Neural progenitor cell (in vitro differentiated cells): ENCODE data around the gene LINC01488. TPM values are rescaled to one million over a fixed set of nuclear protein-coding genes. Genes with fewer than 3 reads are reported as not detected.

ENCODE experiments used
- DNase-seq: peaks from one replicate; pipeline ENCODE4 v3.0.0-alpha.2; 2016; ENCODE audit warnings: low spot score
- H2AFZ ChIP-seq: fragments of 200-600 bp; sonication (generic); replicated peaks from 2 replicates; pipeline ENCODE4 v1.6.1; 2016; ENCODE audit warnings: antibody characterized with exemption
- H3F3A ChIP-seq: fragments of 200-600 bp; sonication (generic); 2 replicates; pipeline ENCODE4 v1.6.1; 2016; ENCODE audit warnings: antibody characterized with exemption, low read depth
- H3K27ac ChIP-seq: fragments of 200-600 bp; sonication (generic); 2 replicates; pipeline ENCODE4 v1.5.1; 2016; ENCODE audit warnings: mild to moderate bottlenecking
- H3K27me3 ChIP-seq: fragments of 200-600 bp; sonication (generic); 2 replicates; pipeline ENCODE4 v1.6.1; 2016; ENCODE audit warnings: mild to moderate bottlenecking, moderate library complexity
- H3K36me3 ChIP-seq: fragments of 200-600 bp; sonication (generic); 2 replicates; pipeline ENCODE4 v1.5.1; 2016
- H3K4me1 ChIP-seq: fragments of 200-600 bp; sonication (generic); 2 replicates; pipeline ENCODE4 v1.6.1; 2016; ENCODE audit warnings: mixed run types
- H3K4me2 ChIP-seq: fragments of 200-600 bp; sonication (generic); 2 replicates; pipeline ENCODE4 v1.6.1; 2016
- H3K4me3 ChIP-seq: fragments of 200-600 bp; sonication (generic); 2 replicates; pipeline ENCODE4 v1.5.1; 2016
- H3K79me2 ChIP-seq: fragments of 200-600 bp; sonication (generic); 2 replicates; pipeline ENCODE4 v1.6.1; 2016; ENCODE audit warnings: low read depth
- H3K9ac ChIP-seq: fragments of 200-600 bp; sonication (generic); 2 replicates; pipeline ENCODE4 v1.6.1; 2016
- H3K9me3 ChIP-seq: fragments of 200-600 bp; sonication (generic); 2 replicates; pipeline ENCODE4 v1.5.1; 2016; ENCODE audit warnings: low read depth
- H4K20me1 ChIP-seq: fragments of 200-600 bp; sonication (generic); 2 replicates; pipeline ENCODE4 v1.6.1; 2016; ENCODE audit warnings: low read depth
- H3K27ac Mint-ChIP-seq: 3 replicates; pipeline ENCODE4 v1.8.0; 2021; ENCODE audit warnings: mixed read lengths
- H3K27me3 Mint-ChIP-seq: 2 replicates; pipeline ENCODE4 v1.8.0; 2022; ENCODE audit warnings: low read depth, mild to moderate bottlenecking, inconsistent platforms, moderate library complexity, mixed read lengths; ENCODE audit not compliant: insufficient read depth
- H3K36me3 Mint-ChIP-seq: 3 replicates; pipeline ENCODE4 v1.8.0; 2021; ENCODE audit warnings: mixed read lengths
- H3K4me1 Mint-ChIP-seq: 3 replicates; pipeline ENCODE4 v1.8.0; 2021; ENCODE audit warnings: mixed read lengths
- H3K4me3 Mint-ChIP-seq: 3 replicates; pipeline ENCODE4 v1.8.0; 2021; ENCODE audit warnings: mild to moderate bottlenecking, moderate library complexity, mixed read lengths
- H3K9me3 Mint-ChIP-seq: 3 replicates; pipeline ENCODE4 v1.8.0; 2020; ENCODE audit warnings: mixed read lengths
- EZH2 ChIP-seq: fragments of 200-600 bp; sonication (generic); IDR thresholded peaks from 2 replicates; pipeline ENCODE4 v1.6.1; 2017; ENCODE audit warnings: antibody characterized with exemption, mild to moderate bottlenecking, moderate library complexity
- EZH2phosphoT487 ChIP-seq: fragments of 200-600 bp; sonication (generic); IDR thresholded peaks from 2 replicates; pipeline ENCODE4 v1.6.1; 2017; ENCODE audit warnings: antibody characterized with exemption
- total RNA-seq: library from RNA; depleted of rRNA; stranded (reverse); fragments of >200 nt; gene quantifications from 2 replicates; pipeline ENCODE4 v1.2.3, GENCODE V29; 2015; ENCODE audit warnings: low replicate concordance
- TF ChIP-seq, protein P1 (sequence below): fragments of 200-600 bp; sonication (generic); IDR thresholded peaks from 2 replicates; pipeline ENCODE4 v1.5.1; 2017; ENCODE audit warnings: antibody characterized with exemption, mild to moderate bottlenecking

The LINC01488 gene
- total RNA-seq, 1 donor from 2014 or later, result 0.09 TPM

DNA sequence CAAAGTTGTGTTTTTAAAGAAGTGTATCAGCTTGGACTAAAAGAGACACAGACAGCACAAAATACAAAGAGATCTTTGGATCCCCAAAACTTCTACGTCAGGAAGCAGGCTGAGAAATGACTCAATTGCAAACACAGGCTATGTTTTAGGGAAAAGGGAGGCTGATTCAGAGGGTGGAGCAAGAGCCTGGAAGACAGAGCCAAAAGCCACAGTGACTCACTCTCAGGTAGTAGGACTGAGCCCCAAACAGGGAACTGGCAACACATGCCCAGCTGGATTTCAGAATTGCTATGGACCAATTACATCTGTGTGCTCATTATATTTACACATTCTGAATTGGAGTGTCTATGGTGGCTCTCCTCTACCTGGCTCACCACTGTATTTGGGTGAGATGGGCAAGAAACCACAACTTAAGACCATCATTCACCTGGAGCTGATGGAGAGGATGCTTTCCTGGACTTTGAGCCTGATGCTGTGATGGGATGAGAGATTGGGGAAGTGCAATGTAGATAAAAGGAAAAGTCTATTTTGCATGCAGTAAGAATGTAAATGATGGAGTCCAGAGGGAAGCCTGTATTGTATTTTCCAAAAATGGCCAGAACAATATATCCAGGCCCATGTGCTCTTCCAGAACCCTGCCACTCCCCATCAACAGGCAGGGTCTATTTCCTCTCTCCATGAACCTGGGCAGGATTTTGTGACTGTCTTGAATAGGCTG is 20.8 kb upstream of the LINC01488 start:
- no peak overlapping the region for H3K27ac ChIP-seq
- no peaks in the 10 kb centered on the region for H3K9me3 ChIP-seq
- H3K4me2 ChIP-seq, result no peak overlapping the region
- no peak overlapping the region for H3K9ac ChIP-seq
- H3K27me3 ChIP-seq, result no peaks in the 10 kb centered on the region
- no peaks in the 10 kb centered on the region for H3F3A ChIP-seq
- Mint-ChIP-seq H3K4me3 (no peak overlapping the region), H3K4me1 (peaks cover 21% of the 10 kb centered on the region), H3K9me3 (peaks cover 14% of the 10 kb centered on the region), H3K27ac (peak overlapping the region; percentile 57), H3K27me3 (peaks cover 7% of the 10 kb centered on the region), H3K36me3 (no peaks in the 10 kb centered on the region)
- no peak overlapping the region for H3K4me3 ChIP-seq
- DNase-seq, result no peak
- TF ChIP-seq EZH2 (no peak), EZH2phosphoT487 (no peak)
- TF ChIP-seq, protein P1, sequence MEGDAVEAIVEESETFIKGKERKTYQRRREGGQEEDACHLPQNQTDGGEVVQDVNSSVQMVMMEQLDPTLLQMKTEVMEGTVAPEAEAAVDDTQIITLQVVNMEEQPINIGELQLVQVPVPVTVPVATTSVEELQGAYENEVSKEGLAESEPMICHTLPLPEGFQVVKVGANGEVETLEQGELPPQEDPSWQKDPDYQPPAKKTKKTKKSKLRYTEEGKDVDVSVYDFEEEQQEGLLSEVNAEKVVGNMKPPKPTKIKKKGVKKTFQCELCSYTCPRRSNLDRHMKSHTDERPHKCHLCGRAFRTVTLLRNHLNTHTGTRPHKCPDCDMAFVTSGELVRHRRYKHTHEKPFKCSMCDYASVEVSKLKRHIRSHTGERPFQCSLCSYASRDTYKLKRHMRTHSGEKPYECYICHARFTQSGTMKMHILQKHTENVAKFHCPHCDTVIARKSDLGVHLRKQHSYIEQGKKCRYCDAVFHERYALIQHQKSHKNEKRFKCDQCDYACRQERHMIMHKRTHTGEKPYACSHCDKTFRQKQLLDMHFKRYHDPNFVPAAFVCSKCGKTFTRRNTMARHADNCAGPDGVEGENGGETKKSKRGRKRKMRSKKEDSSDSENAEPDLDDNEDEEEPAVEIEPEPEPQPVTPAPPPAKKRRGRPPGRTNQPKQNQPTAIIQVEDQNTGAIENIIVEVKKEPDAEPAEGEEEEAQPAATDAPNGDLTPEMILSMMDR, result no peak
- no peaks in the 10 kb centered on the region for H3K79me2 ChIP-seq
- H3K4me1 ChIP-seq, result peaks cover 8% of the 10 kb centered on the region
- no peak overlapping the region for H2AFZ ChIP-seq
- no peaks in the 10 kb centered on the region for H3K36me3 ChIP-seq
- H4K20me1 ChIP-seq, result no peaks in the 10 kb centered on the region

DNA sequence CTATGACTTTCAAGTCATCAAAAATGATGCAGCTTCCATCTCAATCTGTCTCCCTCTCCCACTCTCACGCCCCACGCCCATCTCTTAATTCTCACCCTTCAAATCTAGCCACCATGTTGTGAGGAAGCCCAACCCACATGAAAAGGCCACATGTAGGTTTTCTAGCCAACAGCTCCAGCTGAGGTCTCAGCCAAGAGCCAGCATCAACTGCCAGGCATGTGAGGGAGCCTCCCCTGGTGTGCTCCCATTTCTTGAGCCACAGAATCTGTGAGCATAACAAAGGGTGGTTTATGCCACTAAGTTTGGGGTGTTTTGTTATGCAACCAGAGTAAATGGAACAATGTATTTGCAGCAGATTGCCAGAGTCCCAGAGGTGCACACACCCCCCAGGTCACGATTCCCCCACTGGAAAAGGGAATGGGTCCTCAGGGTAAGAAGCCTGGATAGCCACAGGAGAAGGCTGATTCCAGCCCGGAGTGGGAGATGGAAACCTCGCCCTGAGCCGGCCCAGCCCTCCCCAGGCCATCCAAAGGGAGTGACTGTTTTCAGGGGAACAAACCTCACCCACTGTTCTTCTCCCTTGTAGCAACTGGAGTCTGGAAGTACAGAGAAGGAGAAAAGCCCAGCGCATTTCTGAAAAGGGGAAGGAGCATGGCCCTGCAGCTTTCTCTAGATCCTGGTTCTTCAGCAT is 20.0 kb upstream of the LINC01488 start:
- Histone ChIP-seq H3K9me3 (no peaks in the 10 kb centered on the region), H3F3A (no peaks in the 10 kb centered on the region), H3K4me3 (no peak overlapping the region), H3K27me3 (no peaks in the 10 kb centered on the region), H3K4me1 (peaks cover 8% of the 10 kb centered on the region), H3K79me2 (no peaks in the 10 kb centered on the region), H3K36me3 (no peaks in the 10 kb centered on the region), H3K9ac (no peak overlapping the region), H3K4me2 (no peak overlapping the region), H4K20me1 (no peaks in the 10 kb centered on the region), H2AFZ (no peak overlapping the region), H3K27ac (no peak overlapping the region)
- H3K4me1 Mint-ChIP-seq, result peaks cover 21% of the 10 kb centered on the region
- no peak overlapping the region for H3K4me3 Mint-ChIP-seq
- H3K36me3 Mint-ChIP-seq, result no peaks in the 10 kb centered on the region
- peaks cover 14% of the 10 kb centered on the region for H3K9me3 Mint-ChIP-seq
- H3K27me3 Mint-ChIP-seq, result peaks cover 10% of the 10 kb centered on the region
- TF ChIP-seq EZH2, result no peak
- no peak for TF ChIP-seq EZH2phosphoT487
- TF ChIP-seq, protein P1, result no peak
- no peak for DNase-seq
- no peak overlapping the region for H3K27ac Mint-ChIP-seq

DNA sequence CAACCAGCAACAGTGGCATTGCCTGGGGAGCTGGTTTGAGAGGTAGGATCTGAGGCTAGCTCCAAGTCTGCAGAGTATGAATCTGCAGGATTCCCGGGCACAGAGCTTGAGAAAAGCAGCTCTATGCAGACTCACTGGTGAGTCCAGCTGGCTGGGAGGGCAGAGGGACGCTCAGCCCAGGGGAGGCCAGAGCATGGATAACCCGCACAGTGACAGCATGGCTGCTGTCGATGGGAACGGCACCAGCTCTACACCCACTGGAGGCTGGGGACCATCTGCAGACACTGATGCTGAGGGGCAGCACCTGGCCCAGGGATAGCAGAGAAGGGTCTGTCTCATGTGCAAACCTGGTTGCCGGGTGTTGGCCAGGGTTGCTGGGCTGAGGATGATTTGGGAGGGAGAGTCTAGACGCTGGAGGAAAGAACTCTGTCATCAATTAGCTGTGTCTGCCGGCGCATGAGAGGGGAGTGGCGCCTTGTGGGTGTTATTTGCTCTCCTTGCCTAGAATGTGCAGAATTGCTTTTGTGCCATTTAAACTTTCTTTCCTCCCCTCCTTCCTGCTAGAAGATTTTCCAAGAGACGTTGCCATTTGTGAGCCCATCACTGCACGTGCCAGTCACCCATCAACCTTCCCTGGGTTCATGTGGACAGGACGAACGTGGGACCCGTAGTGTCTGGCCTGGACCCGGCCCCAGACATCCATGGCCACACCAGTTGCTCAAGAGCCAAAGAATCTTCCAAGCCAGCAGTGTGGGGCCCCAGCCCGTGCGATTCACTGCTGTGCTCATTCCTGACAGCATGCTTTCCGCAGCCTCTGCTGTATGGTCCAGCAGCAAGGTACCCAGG is 19.1 kb upstream of the LINC01488 start:
- DNase-seq, result no peak
- Histone ChIP-seq H4K20me1 (no peaks in the 10 kb centered on the region), H3K36me3 (no peaks in the 10 kb centered on the region), H3K27me3 (no peaks in the 10 kb centered on the region), H3K79me2 (no peaks in the 10 kb centered on the region), H3K9me3 (no peaks in the 10 kb centered on the region), H2AFZ (no peak overlapping the region), H3K4me2 (no peak overlapping the region), H3F3A (no peaks in the 10 kb centered on the region), H3K4me1 (peaks cover 12% of the 10 kb centered on the region), H3K9ac (no peak overlapping the region), H3K27ac (no peak overlapping the region), H3K4me3 (no peak overlapping the region)
- no peak for TF ChIP-seq EZH2
- peaks cover 12% of the 10 kb centered on the region for H3K9me3 Mint-ChIP-seq
- peaks cover 22% of the 10 kb centered on the region for H3K4me1 Mint-ChIP-seq
- H3K4me3 Mint-ChIP-seq, result no peak overlapping the region
- H3K27ac Mint-ChIP-seq, result peak overlapping the region; percentile 72
- no peaks in the 10 kb centered on the region for H3K36me3 Mint-ChIP-seq
- H3K27me3 Mint-ChIP-seq, result peaks cover 10% of the 10 kb centered on the region
